Stimulated activated CD4-positive, alpha-beta T cell treated with anti-CD3 and anti-CD28 coated beads, Interleukin-15, amount 100 ng/mL, for 24 hours (primary cell): ENCODE results near the gene ABCG4.
A peak's percentile ranks its signal among the peaks of the same experiment; 100 is the strongest.
"Not testable (repeated sequence)": the region's sequence is repeated elsewhere in the genome, so short reads cannot be mapped to it uniquely, and the experiment has no call there.

Experiments used
- DNase-seq: peaks from one replicate; pipeline ENCODE4 v3.0.0-alpha.2; 2020

Gene ABCG4

DNA sequence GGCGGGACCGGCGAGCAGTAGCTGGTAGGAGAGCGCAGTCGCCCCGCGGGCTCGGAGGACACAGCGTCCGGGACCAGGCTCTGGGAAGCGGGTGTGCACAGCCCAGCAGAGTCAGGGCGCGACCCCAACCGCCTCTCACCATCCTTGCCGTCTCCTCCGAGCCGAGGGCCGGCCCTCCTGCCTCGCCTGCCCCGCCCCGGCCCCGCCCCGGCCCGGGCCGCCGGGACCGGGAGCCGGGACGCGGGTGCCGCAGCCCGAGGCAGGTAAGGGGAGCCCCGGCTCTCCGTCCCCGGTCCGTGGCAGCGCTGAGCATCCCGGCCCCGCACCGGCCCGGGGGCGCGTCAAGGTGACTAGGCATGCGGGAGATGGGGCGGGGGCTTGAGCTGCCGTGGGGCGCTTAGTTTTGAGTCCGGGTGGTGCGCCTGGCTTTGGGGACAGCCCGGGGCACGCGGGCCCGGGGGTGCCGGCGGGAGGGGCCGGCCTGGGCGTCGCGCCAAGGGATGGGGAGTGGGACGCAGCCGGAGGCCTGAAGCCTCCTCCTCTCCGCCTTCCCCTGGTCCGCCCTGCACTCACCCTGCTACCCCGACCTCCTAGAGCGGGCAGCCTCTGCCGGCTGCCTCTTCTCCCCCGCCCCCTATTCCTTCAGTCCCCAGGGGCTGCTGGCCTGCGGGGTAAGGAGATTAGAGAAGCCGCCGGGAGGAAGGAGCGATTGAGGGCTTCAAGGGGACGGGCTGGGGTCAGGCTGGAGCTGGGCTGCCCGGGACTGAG lies at the start of gene ABCG4:
ABCG4 (plus strand) TSS at position 35 of the 768 bp plus-strand sequence. CDS start 914 bp downstream, outside the sequence.
- DNase-seq: peak; percentile 47

GRCh38 chr11:119099711-119100110 lies 49.1 kb upstream of the ABCG4 start:
- no peak for DNase-seq

GRCh38 chr11:119100246-119100970 lies 48.4 kb upstream of the ABCG4 start:
- no peak for DNase-seq

- peak; percentile 61 for DNase-seq
Observed at GRCh38 chr11:119100994-119101758, 47.7 kb upstream of the ABCG4 start.

- DNase-seq: peak; percentile 91
Observed at GRCh38 chr11:119101759-119102423, 47.0 kb upstream of the ABCG4 start, which contains the start of gene DPAGT1. DPAGT1 (minus strand) TSS chr11:119101853; CDS start chr11:119101655, 198 bp downstream.

DNA sequence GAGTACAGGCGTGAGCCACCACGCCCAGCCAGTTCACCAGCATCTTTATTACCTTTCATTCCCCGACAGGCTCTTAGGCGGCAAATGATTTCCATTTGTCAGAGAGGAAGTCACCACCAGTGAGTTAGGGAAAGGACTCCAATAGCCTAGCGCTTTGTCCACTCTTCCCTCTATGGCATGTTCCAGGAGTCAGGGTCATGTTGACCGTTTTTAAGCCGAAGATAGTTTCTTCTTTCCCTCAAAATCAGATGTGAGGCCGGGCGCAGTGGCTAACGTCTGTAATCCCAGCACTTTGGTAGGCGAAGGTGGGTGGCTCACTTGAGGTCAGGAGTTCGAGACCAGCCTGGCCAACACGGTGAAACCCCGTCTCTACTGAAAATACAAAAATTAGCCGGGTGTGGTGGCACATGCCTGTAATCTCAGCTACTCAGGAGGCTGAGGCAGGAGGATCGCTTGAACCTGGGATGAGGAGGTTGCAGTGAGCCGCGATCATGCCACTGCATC lies 45.6 kb upstream of the ABCG4 start:
- DNase-seq: not testable (repeated sequence)

- DNase-seq: no peak
Observed at GRCh38 chr11:119103793-119104192, 45.1 kb upstream of the ABCG4 start.

- peak; percentile 93 for DNase-seq
Observed at GRCh38 chr11:119106564-119107537, 42.0 kb upstream of the ABCG4 start, which contains the start of gene C2CD2L. C2CD2L (plus strand) TSS chr11:119107344; CDS start chr11:119107742, 398 bp downstream.

DNA sequence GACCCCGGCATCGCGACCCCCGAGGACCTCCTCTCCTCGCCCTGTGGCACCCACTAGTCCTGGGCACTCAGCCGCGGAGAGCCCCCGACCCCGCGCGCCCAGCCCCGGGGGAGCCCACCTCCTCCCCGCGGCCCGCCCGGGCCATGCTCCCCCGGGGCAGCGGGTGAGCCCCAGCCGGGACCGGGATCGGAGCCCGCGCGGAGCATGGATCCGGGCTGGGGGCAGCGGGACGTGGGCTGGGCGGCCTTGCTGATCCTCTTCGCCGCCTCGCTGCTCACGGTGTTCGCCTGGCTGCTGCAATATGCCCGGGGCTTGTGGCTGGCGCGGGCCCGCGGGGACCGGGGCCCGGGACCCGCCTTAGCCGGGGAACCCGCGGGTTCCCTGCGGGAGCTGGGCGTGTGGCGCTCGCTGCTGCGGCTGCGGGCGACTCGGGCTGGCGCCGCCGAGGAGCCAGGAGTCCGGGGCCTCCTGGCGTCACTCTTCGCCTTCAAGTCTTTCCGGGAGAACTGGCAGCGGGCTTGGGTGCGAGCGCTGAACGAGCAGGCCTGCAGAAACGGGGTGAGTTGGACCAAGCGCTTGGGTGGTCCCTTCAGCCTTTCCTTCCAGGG lies 41.2 kb upstream of the ABCG4 start:
- peak; percentile 28 for DNase-seq

DNA sequence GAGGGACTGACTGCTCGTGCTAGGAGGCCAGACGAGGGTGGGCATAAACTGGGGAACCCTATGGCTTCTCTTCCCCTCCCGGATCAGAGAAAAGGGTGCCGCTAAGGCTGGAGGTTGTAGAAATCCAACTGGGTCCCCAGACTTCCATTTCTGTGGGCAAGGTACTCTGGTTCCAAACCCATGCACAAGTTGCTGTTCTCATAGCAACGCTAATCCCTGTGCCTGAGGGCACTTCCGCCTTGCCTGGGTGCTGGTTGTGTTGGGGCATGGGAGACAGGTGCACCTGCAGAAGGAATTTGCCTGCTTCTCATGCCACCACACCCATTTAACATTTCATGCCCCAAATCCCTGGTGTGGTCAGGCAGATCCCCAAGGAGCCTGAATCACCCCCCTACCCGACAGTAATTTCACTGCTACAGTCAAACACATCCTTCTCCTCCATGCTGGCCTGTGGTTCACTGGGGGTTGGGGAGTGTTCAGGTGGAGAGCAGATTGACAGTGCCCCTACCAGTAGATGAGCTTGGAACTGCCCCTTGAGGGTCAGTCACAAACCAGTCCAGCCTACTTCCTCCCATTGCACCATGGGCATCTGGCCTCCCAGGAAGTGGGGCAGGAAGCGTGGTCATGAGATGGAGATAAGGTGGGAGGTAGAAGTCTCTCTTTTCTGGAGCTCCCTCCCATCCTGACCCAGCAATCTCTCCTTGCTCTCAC lies 40.6 kb upstream of the ABCG4 start:
- DNase-seq: peak; percentile 57

- DNase-seq: no peak
Observed at GRCh38 chr11:119108857-119109221, 40.0 kb upstream of the ABCG4 start.

DNA sequence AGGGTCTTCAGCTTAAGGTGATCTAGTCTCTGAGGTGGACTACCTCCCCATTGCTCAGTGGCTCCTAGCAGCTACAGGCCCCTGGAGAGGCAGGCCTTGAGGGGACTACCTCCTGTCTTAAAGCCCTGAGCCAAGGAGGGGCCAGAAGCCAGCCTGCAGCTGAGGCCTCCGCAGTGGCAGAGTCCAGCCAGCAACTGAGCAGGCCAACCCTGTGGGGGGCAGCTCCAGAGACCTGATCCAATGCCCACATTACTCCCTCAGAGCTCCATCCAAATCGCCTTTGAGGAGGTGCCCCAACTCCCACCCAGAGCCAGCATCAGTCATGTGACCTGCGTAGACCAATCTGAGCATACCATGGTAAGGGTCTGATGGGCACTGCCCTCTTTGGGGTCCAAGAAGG lies 39.0 kb upstream of the ABCG4 start:
- DNase-seq: no peak

DNA sequence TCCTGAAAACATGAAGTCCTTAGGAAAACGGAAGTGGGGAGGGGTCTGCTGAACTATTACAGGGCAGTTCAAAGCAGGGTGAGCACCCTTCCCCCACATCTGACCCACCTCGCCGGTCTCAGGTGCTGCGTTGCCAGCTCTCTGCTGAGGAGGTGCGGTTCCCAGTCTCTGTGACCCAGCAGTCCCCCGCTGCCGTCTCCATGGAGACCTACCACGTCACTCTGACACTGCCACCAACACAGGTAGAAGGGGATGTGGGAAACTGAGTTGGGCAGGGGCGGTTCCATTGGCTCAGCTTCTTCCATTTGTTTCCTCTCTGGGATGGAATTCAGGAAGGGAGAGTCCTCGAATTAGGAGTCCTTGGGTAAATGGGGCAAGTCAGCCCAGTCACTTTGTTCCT lies 38.4 kb upstream of the ABCG4 start:
- DNase-seq: no peak

- DNase-seq: no peak
Observed at GRCh38 chr11:119111361-119111925, 37.4 kb upstream of the ABCG4 start.

GRCh38 chr11:119112314-119113020 lies 36.4 kb upstream of the ABCG4 start:
- DNase-seq: no peak

GRCh38 chr11:119113716-119114115 lies 35.1 kb upstream of the ABCG4 start:
- no peak for DNase-seq

- DNase-seq: no peak
Observed at GRCh38 chr11:119114351-119114750, 34.5 kb upstream of the ABCG4 start.

DNA sequence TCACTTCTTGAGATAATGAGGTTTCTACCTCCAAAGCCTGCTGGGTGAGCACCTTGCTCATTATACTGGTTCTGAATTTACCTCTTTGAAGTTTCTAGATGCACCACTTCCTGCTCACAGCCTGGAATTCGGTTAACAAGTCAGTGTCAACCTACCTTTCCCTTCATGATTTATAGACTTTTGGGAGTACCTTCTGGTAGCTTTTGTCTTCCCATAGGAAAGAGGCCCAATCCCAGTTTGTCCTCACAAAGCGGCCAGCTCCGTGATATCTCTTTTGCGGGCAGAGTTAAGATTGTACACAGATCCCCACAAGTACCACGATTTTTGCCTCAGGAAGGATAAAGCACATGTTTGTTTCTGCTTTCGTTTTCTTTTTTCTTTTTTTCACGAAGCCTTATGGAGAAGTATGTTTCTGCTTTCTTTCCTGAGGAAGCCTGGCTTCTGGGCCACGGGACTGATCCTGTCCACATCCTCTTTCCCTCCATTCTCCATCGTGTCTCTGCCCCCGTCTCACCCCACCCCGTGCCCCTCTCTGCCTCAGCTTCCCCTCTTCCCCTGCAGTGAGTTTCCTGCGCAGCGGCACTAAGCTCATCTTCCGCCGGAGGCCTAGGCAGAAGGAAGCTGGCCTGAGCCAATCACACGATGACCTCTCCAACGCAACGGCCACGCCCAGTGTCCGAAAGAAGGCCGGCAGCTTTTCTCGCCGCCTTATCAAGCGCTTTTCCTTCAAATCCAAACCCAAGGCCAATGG lies 33.2 kb upstream of the ABCG4 start:
- peak; percentile 47 for DNase-seq
